Glutamatergic neuron (in vitro differentiated cells): Measurements from ENCODE around the gene PNKD. TPM values are rescaled to one million over a fixed set of nuclear protein-coding genes. Genes with fewer than 3 reads are reported as not detected.

Experiments used
- DNase-seq: peaks from one replicate; pipeline ENCODE4 v3.0.0; 2022
- H3K27ac Mint-ChIP-seq: one replicate; pipeline ENCODE4 v1.8.0; 2020; ENCODE audit warnings: mild to moderate bottlenecking, mixed read lengths, inconsistent platforms; ENCODE audit not compliant: unreplicated experiment
- H3K27me3 Mint-ChIP-seq: one replicate; pipeline ENCODE4 v1.8.0; 2020; ENCODE audit warnings: mild to moderate bottlenecking, moderate library complexity, mixed read lengths, inconsistent platforms; ENCODE audit not compliant: unreplicated experiment
- H3K36me3 Mint-ChIP-seq: one replicate; pipeline ENCODE4 v1.8.0; 2020; ENCODE audit warnings: mild to moderate bottlenecking, mixed read lengths, inconsistent platforms; ENCODE audit not compliant: unreplicated experiment
- H3K4me1 Mint-ChIP-seq: one replicate; pipeline ENCODE4 v1.8.0; 2020; ENCODE audit warnings: mild to moderate bottlenecking, low read depth, mixed read lengths, inconsistent platforms; ENCODE audit not compliant: unreplicated experiment
- H3K4me3 Mint-ChIP-seq: one replicate; pipeline ENCODE4 v1.8.0; 2020; ENCODE audit warnings: mild to moderate bottlenecking, mixed read lengths, inconsistent platforms; ENCODE audit not compliant: unreplicated experiment
- H3K9me3 Mint-ChIP-seq: one replicate; pipeline ENCODE4 v1.8.0; 2020; ENCODE audit warnings: mild to moderate bottlenecking, moderate library complexity, mixed read lengths, inconsistent platforms; ENCODE audit not compliant: unreplicated experiment
- CTCF ChIP-seq: fragments of 200-600 bp; sonication (generic); IDR thresholded peaks from one replicate; pipeline ENCODE4 v1.5.0; 2021; ENCODE audit not compliant: partially characterized antibody, unreplicated experiment
- total RNA-seq: library from RNA; stranded (reverse); fragmentation: NEBNext Ultra II Directional; extraction: Animal tissue kit (Norgen Biotek cat#: 25700); gene quantifications from one replicate; pipeline ENCODE4 v1.2.1, GENCODE V29; 2021; ENCODE audit not compliant: unreplicated experiment

The PNKD gene
- total RNA-seq, 1 donor from 2014 or later, result 44.2 TPM

GRCh38 chr2:218263817-218264641 lies 6.3 kb upstream of the PNKD start:
- Mint-ChIP-seq H3K27me3 (peaks cover 9% of the 10 kb centered on the region), H3K27ac (no peak overlapping the region), H3K4me1 (peaks cover 22% of the 10 kb centered on the region), H3K4me3 (peak overlapping the region; percentile 11), H3K36me3 (peaks cover 4% of the 10 kb centered on the region), H3K9me3 (peaks cover 2% of the 10 kb centered on the region)
- no peak for TF ChIP-seq CTCF
- no peak for DNase-seq

- no peak for TF ChIP-seq CTCF
- DNase-seq, result no peak
- peaks cover 2% of the 10 kb centered on the region for H3K9me3 Mint-ChIP-seq
- H3K4me1 Mint-ChIP-seq, result peaks cover 17% of the 10 kb centered on the region
- H3K36me3 Mint-ChIP-seq, result peaks cover 4% of the 10 kb centered on the region
- peaks cover 6% of the 10 kb centered on the region for H3K27me3 Mint-ChIP-seq
- H3K4me3 Mint-ChIP-seq, result no peak overlapping the region
- H3K27ac Mint-ChIP-seq, result no peak overlapping the region
Measured at GRCh38 chr2:218264773-218265561, 5.4 kb upstream of the PNKD start.

GRCh38 chr2:218265626-218266025 lies 4.7 kb upstream of the PNKD start:
- Mint-ChIP-seq H3K4me3 (no peak overlapping the region), H3K27ac (no peak overlapping the region), H3K9me3 (peaks cover 2% of the 10 kb centered on the region), H3K27me3 (peaks cover 10% of the 10 kb centered on the region), H3K4me1 (peaks cover 13% of the 10 kb centered on the region), H3K36me3 (peaks cover 4% of the 10 kb centered on the region)
- TF ChIP-seq CTCF, result no peak
- DNase-seq, result no peak

GRCh38 chr2:218266316-218266979 lies 3.9 kb upstream of the PNKD start:
- DNase-seq, result no peak
- peaks cover 2% of the 10 kb centered on the region for H3K9me3 Mint-ChIP-seq
- peaks cover 10% of the 10 kb centered on the region for H3K4me1 Mint-ChIP-seq
- no peak overlapping the region for H3K27ac Mint-ChIP-seq
- H3K36me3 Mint-ChIP-seq, result peaks cover 4% of the 10 kb centered on the region
- no peak for TF ChIP-seq CTCF
- H3K4me3 Mint-ChIP-seq, result no peak overlapping the region
- H3K27me3 Mint-ChIP-seq, result peaks cover 8% of the 10 kb centered on the region
